Choroid plexus epithelial cell (primary cell): ENCODE data around the gene FLAD1.
A peak's percentile ranks its signal among the peaks of the same experiment; 100 is the strongest.

Experiments used
- DNase-seq: peaks from one replicate; pipeline ENCODE4 v3.0.0-alpha.2; 2010; ENCODE audit warnings: low read depth
- H3K4me3 ChIP-seq: 2 replicates; pipeline ENCODE4 v1.5.1; 2011; ENCODE audit warnings: low read depth, mild to moderate bottlenecking, control low read depth, low read length, moderate library complexity
- CTCF ChIP-seq: conservative IDR thresholded peaks from 2 replicates; pipeline ENCODE4 v1.5.1; 2011; ENCODE audit warnings: low read depth, mild to moderate bottlenecking, control low read depth, inconsistent platforms, low read length, moderate library complexity

The FLAD1 gene

GRCh38 chr1:154938604-154939399 lies 44.3 kb upstream of the FLAD1 start:
- DNase-seq = no peak
- H3K4me3 ChIP-seq = no peak overlapping the region
- TF ChIP-seq CTCF = no peak

- no peak for TF ChIP-seq CTCF
- H3K4me3 ChIP-seq = no peak overlapping the region
- DNase-seq = no peak
Observed at GRCh38 chr1:154940213-154940560, 43.0 kb upstream of the FLAD1 start.

GRCh38 chr1:154940651-154941194 lies 42.4 kb upstream of the FLAD1 start:
- no peak overlapping the region for H3K4me3 ChIP-seq
- no peak for TF ChIP-seq CTCF

GRCh38 chr1:154941333-154942013 lies 41.7 kb upstream of the FLAD1 start:
- no peak overlapping the region for H3K4me3 ChIP-seq
- DNase-seq = no peak
- no peak for TF ChIP-seq CTCF

More at GRCh38 chr1:154940651-154941194, 42.4 kb upstream of the FLAD1 start:
- no peak for DNase-seq

- peak; percentile 48 for DNase-seq
- H3K4me3 ChIP-seq = no peak overlapping the region
- peak; percentile 87 for TF ChIP-seq CTCF
Observed at GRCh38 chr1:154943649-154944400, 39.3 kb upstream of the FLAD1 start.

GRCh38 chr1:154944401-154945159 lies 38.6 kb upstream of the FLAD1 start:
- TF ChIP-seq CTCF = no peak
- no peak for DNase-seq
- no peak overlapping the region for H3K4me3 ChIP-seq
